Gastrocnemius medialis (tissue), 4 donors: ENCODE data around the gene MYO1E. TPM values are rescaled to one million over a fixed set of nuclear protein-coding genes. Genes with fewer than 3 reads are reported as not detected.

Experiments
- ATAC-seq, 2 donors: fragments of 150-250 bp; one replicate each; pipeline ENCODE4 v1.9.1; 2016
- DNase-seq, 2 donors: peaks; one replicate each; pipeline ENCODE4 v3.0.0-alpha.2; 2019
- H3K27ac ChIP-seq, 4 donors: fragments of 200-600 bp; sonication (generic); 1 replicate in 1 of 4; 2 replicates in 3 of 4; pipeline ENCODE4 v1.5.1; 2016 to 2018; ENCODE audit warnings: mild to moderate bottlenecking in 2 of 4, moderate library complexity in 1 of 4
- H3K27me3 ChIP-seq, 3 donors: fragments of 200-600 bp; sonication (generic) in 2 of 3; 1 replicate in 1 of 3; 2 replicates in 2 of 3; pipeline versions ENCODE4 v1.5.1 to v1.6.0; 2016 to 2019; ENCODE audit warnings: mild to moderate bottlenecking in 1 of 3, moderate library complexity in 1 of 3
- H3K36me3 ChIP-seq, 2 donors: fragments of 200-600 bp; sonication (generic) in 1 of 2; one replicate each; pipeline ENCODE4 v1.5.1; 2017 to 2018
- H3K4me1 ChIP-seq, 2 donors: fragments of 200-600 bp; sonication (generic) in 1 of 2; one replicate each; pipeline ENCODE4 v1.5.1; 2016 to 2017; ENCODE audit warnings: mild to moderate bottlenecking in 2 of 2
- H3K4me3 ChIP-seq, 4 donors: fragments of 200-600 bp; sonication (generic) in 3 of 4; 1 replicate in 1 of 4; 2 replicates in 3 of 4; pipeline ENCODE4 v1.5.1; 2016 to 2019; ENCODE audit warnings: mild to moderate bottlenecking in 2 of 4
- H3K9me3 ChIP-seq, 3 donors: fragments of 200-600 bp; sonication (generic) in 2 of 3; 1 replicate in 1 of 3; 2 replicates in 2 of 3; pipeline ENCODE4 v1.5.1; 2016 to 2019
- POLR2A ChIP-seq, 2 donors: fragments of 450-650 bp; IDR thresholded peaks; one replicate each; pipeline ENCODE4 v1.6.1; 2017; ENCODE audit warnings: antibody characterized with exemption in 2 of 2, mild to moderate bottlenecking in 2 of 2, moderate library complexity in 2 of 2
- in situ Hi-C, 4 donors: fragments of 200-750 bp; cut with MboI; loops; one replicate each; pipeline versions ENCODE4 v1.15.0 to v1.8.0; 2017; ENCODE audit warnings: low sequenced_read_pairs in 4 of 4
- intact Hi-C: fragments of 100-400 bp; cut with DNase I; formaldehyde crosslinking; loops from one replicate; pipeline ENCODE4 v1.15.1; 2023; ENCODE audit warnings: low total_unique reads
- total RNA-seq, 4 donors: library from RNA; depleted of rRNA; stranded (reverse); fragments of >200 nt; gene quantifications; one replicate each; pipeline versions ENCODE4 v1.1.0 to v1.2.3, GENCODE V29; 2016
- TF ChIP-seq, protein P1 (sequence below), 5 experiments: fragments of 450-650 bp in 3 of 5; fragments of 200-600 bp in 2 of 5; sonication (generic) in 2 of 5; IDR thresholded peaks in 4 of 5; conservative IDR thresholded peaks in 1 of 5; 1 replicate in 4 of 5; 2 replicates in 1 of 5; pipeline ENCODE4 v1.5.1; 2016 to 2019; ENCODE audit warnings: antibody characterized with exemption in 5 of 5, mild to moderate bottlenecking in 3 of 5, moderate library complexity in 3 of 5

MYO1E gene
- total RNA-seq, 4 donors from 2014 or later: 12.8 to 39.6 (median 30.7) TPM

DNA sequence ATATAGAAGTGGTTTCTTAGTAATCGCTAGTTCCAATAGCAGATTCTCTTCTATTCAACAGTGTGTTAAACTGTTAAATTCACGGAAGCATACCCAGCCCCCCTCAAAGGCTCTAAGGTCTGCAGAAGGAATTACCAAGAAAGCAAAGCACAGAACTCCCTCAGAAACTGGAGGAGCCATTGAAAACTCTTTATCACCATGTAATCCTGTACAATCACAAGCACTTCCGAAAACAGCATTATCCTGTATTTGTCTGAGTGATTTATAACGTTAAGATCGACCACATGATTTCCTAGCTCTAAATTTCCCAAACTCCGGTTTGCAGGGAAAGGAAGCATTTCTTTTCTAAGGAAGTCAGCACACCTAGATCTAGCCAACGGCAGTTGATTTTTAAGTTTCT is 20.0 kb downstream of the MYO1E start:
- Histone ChIP-seq H3K27me3 (no peaks in the 10 kb centered on the region), H3K4me3 (peak overlapping the region in 2 of 4 donors; percentile 20 to 29), H3K4me1 (peaks cover 11 to 31% of the 10 kb centered on the region in 2 donors), H3K36me3 (no peaks in the 10 kb centered on the region), H3K9me3 (no peaks in the 10 kb centered on the region), H3K27ac (peak overlapping the region in 2 of 4 donors; percentile 3 to 54)
- TF ChIP-seq, protein P1, sequence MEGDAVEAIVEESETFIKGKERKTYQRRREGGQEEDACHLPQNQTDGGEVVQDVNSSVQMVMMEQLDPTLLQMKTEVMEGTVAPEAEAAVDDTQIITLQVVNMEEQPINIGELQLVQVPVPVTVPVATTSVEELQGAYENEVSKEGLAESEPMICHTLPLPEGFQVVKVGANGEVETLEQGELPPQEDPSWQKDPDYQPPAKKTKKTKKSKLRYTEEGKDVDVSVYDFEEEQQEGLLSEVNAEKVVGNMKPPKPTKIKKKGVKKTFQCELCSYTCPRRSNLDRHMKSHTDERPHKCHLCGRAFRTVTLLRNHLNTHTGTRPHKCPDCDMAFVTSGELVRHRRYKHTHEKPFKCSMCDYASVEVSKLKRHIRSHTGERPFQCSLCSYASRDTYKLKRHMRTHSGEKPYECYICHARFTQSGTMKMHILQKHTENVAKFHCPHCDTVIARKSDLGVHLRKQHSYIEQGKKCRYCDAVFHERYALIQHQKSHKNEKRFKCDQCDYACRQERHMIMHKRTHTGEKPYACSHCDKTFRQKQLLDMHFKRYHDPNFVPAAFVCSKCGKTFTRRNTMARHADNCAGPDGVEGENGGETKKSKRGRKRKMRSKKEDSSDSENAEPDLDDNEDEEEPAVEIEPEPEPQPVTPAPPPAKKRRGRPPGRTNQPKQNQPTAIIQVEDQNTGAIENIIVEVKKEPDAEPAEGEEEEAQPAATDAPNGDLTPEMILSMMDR (IDR thresholded peaks at IDR 0.05 in 4 of 5, conservative IDR thresholded peaks at IDR 0.05 in 1 of 5): no peak
- no peak for TF ChIP-seq POLR2A (IDR thresholded peaks at IDR 0.05)
- ATAC-seq (peak in 1 of 2 donors; percentile 21), DNase-seq (no peak)
- in situ Hi-C loops (no loop called here), intact Hi-C loops (loop anchor here (5.0 kb wide), 1 partner anchor 40 kb away; no protein-coding TSS in a partner anchor)

DNA sequence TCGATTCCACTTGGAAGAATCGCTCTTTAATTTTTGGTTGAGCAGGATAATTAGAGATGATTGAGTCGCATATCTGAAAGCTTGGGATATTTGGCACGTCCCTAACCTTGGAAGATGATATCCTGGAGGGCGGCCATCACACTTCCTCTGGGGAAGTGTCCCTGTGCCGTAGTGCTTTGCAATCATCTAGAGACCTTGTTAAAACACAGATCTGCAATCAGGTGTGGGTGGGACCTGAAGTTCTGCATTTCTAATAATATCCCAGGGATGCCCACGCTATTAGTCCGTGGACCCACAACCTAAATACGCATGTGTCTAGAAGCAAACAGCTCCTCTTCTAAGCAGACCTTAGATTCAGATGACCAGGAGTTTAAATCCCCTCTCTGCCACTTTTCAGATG is 20.5 kb downstream of the MYO1E start:
- ATAC-seq (no peak), DNase-seq (no peak)
- H3K4me1 ChIP-seq: peaks cover 11 to 31% of the 10 kb centered on the region in 2 donors
- in situ Hi-C loops (no loop called here), intact Hi-C loops (loop anchor here (5.0 kb wide), 1 partner anchor 40 kb away; no protein-coding TSS in a partner anchor)
- H3K36me3 ChIP-seq: no peaks in the 10 kb centered on the region
- H3K4me3 ChIP-seq: peak overlapping the region in 2 of 4 donors; percentile 20 to 29
- no peaks in the 10 kb centered on the region for H3K27me3 ChIP-seq
- peak overlapping the region in 2 of 4 donors; percentile 3 to 50 for H3K27ac ChIP-seq
- TF ChIP-seq, protein P1 (IDR thresholded peaks at IDR 0.05 in 4 of 5, conservative IDR thresholded peaks at IDR 0.05 in 1 of 5): no peak
- TF ChIP-seq POLR2A (IDR thresholded peaks at IDR 0.05): no peak
- no peaks in the 10 kb centered on the region for H3K9me3 ChIP-seq

DNA sequence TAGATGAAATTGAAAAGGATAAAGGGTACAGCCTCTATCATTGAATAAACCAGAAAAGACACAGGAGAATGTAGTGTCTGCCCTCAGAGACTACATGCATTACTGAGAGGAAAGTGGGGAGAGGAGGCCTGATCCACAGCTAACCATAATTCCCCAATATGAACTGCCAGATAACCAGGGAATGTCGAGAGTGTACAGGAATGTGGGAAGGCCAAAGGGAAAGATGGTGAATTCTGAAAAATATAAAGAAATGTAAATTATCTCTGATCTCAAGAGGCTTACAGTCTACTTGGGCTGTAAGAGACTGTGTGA is 22.3 kb downstream of the MYO1E start:
- intact Hi-C loops (loop anchor here (5.0 kb wide), 1 partner anchor 38 kb away; no protein-coding TSS in a partner anchor), in situ Hi-C loops (no loop called here)
- Histone ChIP-seq H3K27me3 (no peaks in the 10 kb centered on the region), H3K4me1 (peaks cover 17 to 36% of the 10 kb centered on the region in 2 donors), H3K36me3 (no peaks in the 10 kb centered on the region), H3K4me3 (no peak overlapping the region), H3K27ac (peak overlapping the region; percentile 45 to 72 (median 56)), H3K9me3 (no peaks in the 10 kb centered on the region)
- no peak for TF ChIP-seq POLR2A (IDR thresholded peaks at IDR 0.05)
- TF ChIP-seq, protein P1 (IDR thresholded peaks at IDR 0.05 in 4 of 5, conservative IDR thresholded peaks at IDR 0.05 in 1 of 5): no peak
- DNase-seq: no peak
- no peak for ATAC-seq

DNA sequence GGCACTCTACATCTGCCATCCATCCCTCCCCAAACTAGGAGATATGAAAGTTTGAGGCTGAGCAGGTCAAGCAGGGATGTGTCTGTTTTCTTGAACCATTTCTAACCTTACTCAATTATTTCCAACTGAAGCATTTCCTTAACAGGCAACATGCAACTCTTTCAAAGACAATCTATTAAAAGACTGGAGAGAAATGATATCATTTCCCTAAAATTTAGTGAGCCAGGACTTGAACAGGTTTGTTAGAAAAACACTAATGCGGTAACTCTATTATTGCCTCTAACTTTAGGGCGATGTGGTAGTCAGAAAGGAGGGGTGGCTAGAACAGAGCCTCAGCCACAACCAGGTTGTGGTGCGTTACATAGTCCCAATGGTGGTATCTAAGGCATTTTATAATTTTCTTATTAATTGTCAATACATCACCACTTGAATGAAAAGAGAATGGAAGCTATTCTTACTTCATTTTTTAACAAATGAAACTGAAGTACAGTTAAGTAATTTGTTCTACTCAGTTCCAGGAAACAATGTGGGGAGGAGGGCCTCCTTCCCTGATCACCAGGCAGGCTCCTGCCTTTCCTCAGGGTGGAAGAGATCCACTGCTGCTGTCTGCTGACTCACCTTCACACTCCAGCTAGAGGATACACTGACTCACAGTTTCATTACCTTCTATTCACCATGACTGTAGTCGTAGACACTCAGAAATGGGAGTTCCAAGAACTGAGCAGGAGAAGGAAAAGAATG is 22.8 kb downstream of the MYO1E start:
- TF ChIP-seq, protein P1 (IDR thresholded peaks at IDR 0.05 in 4 of 5, conservative IDR thresholded peaks at IDR 0.05 in 1 of 5): no peak
- TF ChIP-seq POLR2A (IDR thresholded peaks at IDR 0.05): no peak
- Histone ChIP-seq H3K9me3 (no peaks in the 10 kb centered on the region), H3K27ac (peak overlapping the region; percentile 45 to 72 (median 56)), H3K4me3 (no peak overlapping the region), H3K4me1 (peaks cover 17 to 38% of the 10 kb centered on the region in 2 donors), H3K36me3 (no peaks in the 10 kb centered on the region), H3K27me3 (no peaks in the 10 kb centered on the region)
- DNase-seq (no peak), ATAC-seq (peak; percentile 90)
- in situ Hi-C loops: no loop called here
- intact Hi-C loops: loop anchor here (5.0 kb wide), 1 partner anchor 38 kb away; no protein-coding TSS in a partner anchor
